ENCODE data around the gene TPRG1L. TPM values are rescaled to one million over a fixed set of nuclear protein-coding genes. Genes with fewer than 3 reads are reported as not detected.

TPRG1L gene
- total and polyA plus RNA-seq, 2 of the 4 experiments (the other 2 are of a cell fraction) = 25.3 to 39.5 TPM

- 81% methylated on average over 2 of the region's 9 CpGs; no CpG with 5 or more reads in 1 of the 2 experiments for WGBS, 2 experiments (ENCODE audit: extremely low coverage in 2 of 2, insufficient read length in 1 of 2)
- no peak overlapping the region for H2AFZ ChIP-seq (replicated peaks; ENCODE audit: low read length, poor library complexity)
- ATAC-seq (ENCODE audit: low read depth) (no peak), DNase-seq (no peak)
- in situ Hi-C loops (cut with MboI; ENCODE audit: low sequenced_read_pairs) (no loop called here), dilution Hi-C loops (cut with HindIII; ENCODE audit: low sequenced_read_pairs, unreplicated experiment) (no loop called here), intact Hi-C loops (cut with micrococcal nuclease) (no loop called here)
- H3K23ac ChIP-seq (ENCODE audit: low read depth, low read length) = no peak overlapping the region
- H3K36me3 ChIP-seq (ENCODE audit: control insufficient read depth, insufficient read depth, low read length) = no peaks in the 10 kb centered on the region
- H3K27me3 ChIP-seq (ENCODE audit: control insufficient read depth, insufficient read depth, low read length) = peaks cover 2% of the 10 kb centered on the region; the same call in 1 of the 2 replicates
- POLR2A ChIA-PET (ENCODE audit: unreplicated experiment) = no interaction called here
- no peak overlapping the region for H4K8ac ChIP-seq (ENCODE audit: low read depth in 2 of 2, low read length in 2 of 2)
- H3K9ac ChIP-seq (ENCODE audit: low read depth, low read length) = no peak overlapping the region
- no peak overlapping the region for H3K56ac ChIP-seq (ENCODE audit: extremely low read depth, insufficient read depth, low read length)
- no peaks in the 10 kb centered on the region for H3K9me1 ChIP-seq (ENCODE audit: insufficient read depth, low read length)
- H3K9me3 ChIP-seq (ENCODE audit: control insufficient read depth, insufficient read depth, low read length) = peaks cover 2% of the 10 kb centered on the region
- no peak overlapping the region for H2BK15ac ChIP-seq (ENCODE audit: low read depth, low read length)
- H3K79me1 ChIP-seq (ENCODE audit: low read depth in 1 of 2, low read length in 2 of 2) = no peaks in the 10 kb centered on the region
- no peak overlapping the region for H3K27ac ChIP-seq (ENCODE audit: insufficient read depth, low read length)
- no peak overlapping the region for H4K91ac ChIP-seq (ENCODE audit: insufficient read depth, low read depth, low read length)
- no peak overlapping the region for H2AK5ac ChIP-seq (ENCODE audit: low read depth, low read length)
- no peak overlapping the region for H3K18ac ChIP-seq (ENCODE audit: low read depth, low read length)
- TF ChIP-seq POLR2A (IDR thresholded peaks at IDR 0.05; ENCODE audit: low read depth, low read length) (no peak), MAZ (IDR thresholded peaks at IDR 0.05; ENCODE audit: borderline replicate concordance, low read depth, low read length) (no peak), NFE2L2 (IDR thresholded peaks at IDR 0.05; ENCODE audit: low read depth, low read length) (no peak), CHD1 (IDR thresholded peaks at IDR 0.05; ENCODE audit: low read depth, low read length) (no peak), MXI1 (IDR thresholded peaks at IDR 0.05; ENCODE audit: borderline replicate concordance, low read depth, low read length) (no peak), RFX5 (IDR thresholded peaks at IDR 0.05; ENCODE audit: low read depth, low read length) (no peak), ELK1 (IDR thresholded peaks at IDR 0.05; ENCODE audit: borderline replicate concordance, low read depth, low read length) (no peak), CTCF (conservative IDR thresholded peaks at IDR 0.05; ENCODE audit: low read depth, low read length) (no peak), RCOR1 (IDR thresholded peaks at IDR 0.05; ENCODE audit: insufficient replicate concordance, low read length) (no peak), BHLHE40 (IDR thresholded peaks at IDR 0.05; ENCODE audit: low read depth, low read length) (no peak), FOS (IDR thresholded peaks at IDR 0.05; ENCODE audit: low read depth, low read length) (no peak), RAD21 (IDR thresholded peaks at IDR 0.05; ENCODE audit: low read length) (no peak), MAFK (IDR thresholded peaks at IDR 0.05; ENCODE audit: low read depth, low read length) (no peak), USF2 (IDR thresholded peaks at IDR 0.05; ENCODE audit: low read depth, low read length) (no peak)
- H2BK5ac ChIP-seq (ENCODE audit: low read depth, low read length, poor library complexity, severe bottlenecking) = no peak overlapping the region
- no peak overlapping the region for H3K4me3 ChIP-seq (ENCODE audit: insufficient read depth, low read depth, low read length)
- H4K20me1 ChIP-seq (ENCODE audit: insufficient read depth, low read length) = no peaks in the 10 kb centered on the region
- peaks cover 2% of the 10 kb centered on the region; the same call in 1 of the 2 replicates for H3K4me1 ChIP-seq (ENCODE audit: control insufficient read depth, insufficient read depth, low read length)
- H3K4ac ChIP-seq (ENCODE audit: low read depth, low read length) = no peak overlapping the region
- no peak overlapping the region for H4K5ac ChIP-seq (ENCODE audit: low read depth, low read length)
- CTCF ChIA-PET = no interaction called here
- no peak overlapping the region for H2BK120ac ChIP-seq (ENCODE audit: low read depth, low read length)
- H2AK9ac ChIP-seq (replicated peaks; ENCODE audit: low read depth, low read length, poor library complexity) = no peak overlapping the region
- H2BK20ac ChIP-seq (ENCODE audit: low read depth, low read length) = no peak overlapping the region
- H3K14ac ChIP-seq (replicated peaks; ENCODE audit: low read depth, low read length) = no peak overlapping the region
- BruUV-seq (replicated peaks) = no TSS peak
- no peak overlapping the region for H3K4me2 ChIP-seq (ENCODE audit: low read depth, low read length)
Measured at GRCh38 chr1:3580231-3580630, 44.6 kb upstream of the TPRG1L start.

Data from IMR-90 (cell line).